Upper lobe of left lung (tissue), 6 donors: ENCODE results near the gene SDHD. TPM values are rescaled to one million over a fixed set of nuclear protein-coding genes. Genes with fewer than 3 reads are reported as not detected.

Experiments
- ATAC-seq, 2 donors: fragments of 200-7000 bp; cut with Tn5 transposase; one replicate each; pipeline ENCODE4 v1.9.1; 2022; ENCODE audit warnings: mild to moderate bottlenecking in 2 of 2, moderate library complexity in 2 of 2; ENCODE audit not compliant: low FRiP score in 2 of 2
- DNase-seq, 2 donors: peaks; one replicate each; pipeline ENCODE4 v3.0.0-alpha.2; 2019 to 2020
- H3K27ac ChIP-seq, 4 donors: fragments of 200-600 bp; sonication (generic); one replicate each; pipeline ENCODE4 v1.5.1; 2016 to 2019
- H3K27me3 ChIP-seq, 4 donors: fragments of 200-600 bp; sonication (generic); one replicate each; pipeline ENCODE4 v1.5.1; 2017 to 2019
- H3K36me3 ChIP-seq, 4 donors: fragments of 200-600 bp; sonication (generic); one replicate each; pipeline ENCODE4 v1.5.1; 2016 to 2019
- H3K4me1 ChIP-seq, 4 donors: fragments of 200-600 bp; sonication (generic); one replicate each; pipeline ENCODE4 v1.5.1; 2018 to 2019
- H3K4me3 ChIP-seq, 4 donors: fragments of 200-600 bp; sonication (generic); one replicate each; pipeline ENCODE4 v1.5.1; 2017 to 2019; ENCODE audit warnings: mild to moderate bottlenecking in 2 of 4, moderate library complexity in 1 of 4
- H3K9me3 ChIP-seq, 4 donors: fragments of 200-600 bp; sonication (generic); one replicate each; pipeline ENCODE4 v1.5.1; 2018 to 2019
- CTCF ChIP-seq, 6 experiments: fragments of 450-650 bp in 4 of 6; fragments of 200-600 bp in 2 of 6; sonication (generic) in 2 of 6; IDR thresholded peaks; one replicate each; pipeline ENCODE4 v1.5.1; 2016 to 2019; ENCODE audit warnings: antibody characterized with exemption in 6 of 6
- EP300 ChIP-seq, 4 donors: sonication (generic); formaldehyde crosslinking; IDR thresholded peaks; one replicate each; pipeline ENCODE4 v1.5.1; 2017; ENCODE audit warnings: antibody characterized with exemption in 4 of 4, control low read depth in 2 of 4
- POLR2A ChIP-seq, 4 donors: fragments of 450-650 bp; IDR thresholded peaks; one replicate each; pipeline ENCODE4 v1.5.1; 2016 to 2017; ENCODE audit warnings: antibody characterized with exemption in 4 of 4, mild to moderate bottlenecking in 2 of 4
- POLR2AphosphoS5 ChIP-seq, 2 donors: sonication (generic); formaldehyde crosslinking; IDR thresholded peaks; one replicate each; pipeline ENCODE4 v1.5.1; 2017; ENCODE audit warnings: antibody characterized with exemption in 2 of 2
- WGBS, 2 donors: methylation state at CpG; one replicate each; pipeline ENCODE4 v1.1.5; 2017 to 2018; 5-methylcytosine and 5-hydroxymethylcytosine counted together
- total RNA-seq, 6 donors: library from RNA; depleted of rRNA in 4 of 6; stranded (reverse); fragments of >200 nt in 4 of 6; gene quantifications; one replicate each; pipeline versions ENCODE4 v1.1.0 to v1.2.1, GENCODE V29; 2016 to 2021
- donor health status: DM: no; HTN: no; CAD: no; lungs with moderate emphysema.
- donor health status: DM: no; HTN: yes; CAD: no; lungs with severe emphysema.

Gene SDHD
- total RNA-seq, 6 donors from 2014 or later, result 27.5 to 107 (median 78.8) TPM

- H3K27ac ChIP-seq, result no peak overlapping the region
- H3K36me3 ChIP-seq, result peaks cover 0 to 11% (median 6%) of the 10 kb centered on the region in 4 donors
- DNase-seq (no peak), ATAC-seq (no peak)
- no peak overlapping the region for H3K4me3 ChIP-seq
- no peak for TF ChIP-seq EP300 (IDR thresholded peaks at IDR 0.05)
- no peak for TF ChIP-seq POLR2AphosphoS5 (IDR thresholded peaks at IDR 0.05)
- no peak for TF ChIP-seq POLR2A (IDR thresholded peaks at IDR 0.05)
- no peak for TF ChIP-seq CTCF (IDR thresholded peaks at IDR 0.05)
- 86 to 87% methylated on average over 3 of the region's 3 CpGs for WGBS, 2 donors
- H3K4me1 ChIP-seq, result no peaks in the 10 kb centered on the region
- H3K9me3 ChIP-seq, result peaks cover 0 to 7% (median 0%) of the 10 kb centered on the region in 4 donors
- no peaks in the 10 kb centered on the region for H3K27me3 ChIP-seq
These were observed 56.9 kb downstream of the SDHD start for GRCh38 chr11:112143597-112143996.

Other genes with a start within 250 kb of the SDHD start
- gene ALG9, start 215.3 kb upstream of the SDHD start, total RNA-seq, result 10 to 100 TPM; 15.7 to 34.8 (median 20.9) TPM
- gene FDXACB1, start 207.7 kb upstream of the SDHD start, total RNA-seq, result 1 to 10 TPM in 5 of 6 donors, under 1 TPM in 1; 0.44 to 5.2 (median 2.6) TPM
- gene CFAP68, start 207.3 kb upstream of the SDHD start, total RNA-seq, result 10 to 100 TPM in 5 of 6 donors, 1 to 10 TPM in 1; 2.1 to 29.4 (median 19.5) TPM
- 10 to 100 TPM; 21.0 to 79.7 (median 30.2) TPM for gene CRYAB, start 175.1 kb upstream of the SDHD start, total RNA-seq
- 1 to 10 TPM in 3 of 6 donors, under 1 TPM in 1, not detected in 2; 0.61 to 6.5 (median 1.9) TPM for gene HSPB2, start 174.1 kb upstream of the SDHD start, total RNA-seq
- 10 to 100 TPM in 4 of 6 donors, 1 to 10 TPM in 2; 7.1 to 26.7 (median 11.3) TPM for gene C11orf52, start 168.0 kb upstream of the SDHD start, total RNA-seq
- gene DIXDC1, start 149.5 kb upstream of the SDHD start, total RNA-seq, result 10 to 100 TPM; 10.9 to 55.5 (median 15.7) TPM
- 10 to 100 TPM; 12.6 to 37.7 (median 27.2) TPM for gene DLAT, start 61.5 kb upstream of the SDHD start, total RNA-seq
- gene PIH1D2, start 12.9 kb upstream of the SDHD start, total RNA-seq, result 10 to 100 TPM in 1 of 6 donors, 1 to 10 TPM in 5; 1.2 to 24.1 (median 4.0) TPM
- 10 to 100 TPM in 5 of 6 donors, 1 to 10 TPM in 1; 8.3 to 24.5 (median 14.9) TPM for gene NKAPD1, start 12.6 kb upstream of the SDHD start, total RNA-seq
- gene TIMM8B, start 117 bp upstream of the SDHD start, total RNA-seq, result 10 to 100 TPM; 10.8 to 50.7 (median 31.3) TPM
- 10 to 100 TPM; 37.1 to 75.4 (median 46.8) TPM for gene IL18, start 77.2 kb downstream of the SDHD start, total RNA-seq
- under 1 TPM in 2 of 6 donors, not detected in 4; 0.37 to 0.89 TPM for gene TEX12, start 80.5 kb downstream of the SDHD start, total RNA-seq
- gene BCO2, start 88.6 kb downstream of the SDHD start, total RNA-seq, result 10 to 100 TPM in 2 of 6 donors, 1 to 10 TPM in 4; 2.1 to 18.2 (median 8.4) TPM
- 10 to 100 TPM; 15.0 to 26.5 (median 21.2) TPM for gene PTS, start 139.6 kb downstream of the SDHD start, total RNA-seq
- not detected for gene PLET1, start 174.0 kb downstream of the SDHD start, total RNA-seq